Prostate gland (tissue), 2 donors: ENCODE measurements around the gene CAPS2.

ENCODE experiments used
- POLR2A ChIP-seq: fragments of 450-650 bp; IDR thresholded peaks from one replicate; pipeline ENCODE4 v1.6.1; 2016; ENCODE audit warnings: antibody characterized with exemption, mild to moderate bottlenecking
- TF ChIP-seq, protein P1 (sequence below), 4 experiments: fragments of 200-600 bp in 2 of 4; fragments of 450-650 bp in 2 of 4; sonication (generic) in 2 of 4; IDR thresholded peaks; 1 replicate in 3 of 4; 2 replicates in 1 of 4; pipeline ENCODE4 v1.5.1; 2016 to 2019; ENCODE audit warnings: antibody characterized with exemption in 4 of 4, mild to moderate bottlenecking in 2 of 4, moderate library complexity in 2 of 4

DNA sequence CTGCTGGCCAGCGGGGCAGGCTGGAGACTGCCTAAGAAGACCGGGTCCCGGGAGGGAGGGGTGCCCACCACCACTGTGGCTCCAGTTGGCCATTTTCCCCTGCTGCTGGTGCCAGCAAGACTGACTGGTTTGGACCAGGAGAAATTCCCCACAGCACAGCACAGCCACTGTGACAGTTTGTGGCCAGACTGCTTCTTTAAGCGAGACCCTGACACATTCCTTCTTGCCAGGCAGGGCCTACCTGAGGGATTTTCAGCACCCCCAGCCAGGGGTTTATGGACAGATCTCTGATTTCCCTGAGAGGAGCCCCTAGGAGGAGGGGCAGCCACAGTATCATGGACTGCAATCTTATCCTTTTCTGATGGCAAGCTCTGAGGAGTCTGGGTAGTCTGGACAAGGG lies 19.8 kb upstream of the CAPS2 start:
- TF ChIP-seq, protein P1, sequence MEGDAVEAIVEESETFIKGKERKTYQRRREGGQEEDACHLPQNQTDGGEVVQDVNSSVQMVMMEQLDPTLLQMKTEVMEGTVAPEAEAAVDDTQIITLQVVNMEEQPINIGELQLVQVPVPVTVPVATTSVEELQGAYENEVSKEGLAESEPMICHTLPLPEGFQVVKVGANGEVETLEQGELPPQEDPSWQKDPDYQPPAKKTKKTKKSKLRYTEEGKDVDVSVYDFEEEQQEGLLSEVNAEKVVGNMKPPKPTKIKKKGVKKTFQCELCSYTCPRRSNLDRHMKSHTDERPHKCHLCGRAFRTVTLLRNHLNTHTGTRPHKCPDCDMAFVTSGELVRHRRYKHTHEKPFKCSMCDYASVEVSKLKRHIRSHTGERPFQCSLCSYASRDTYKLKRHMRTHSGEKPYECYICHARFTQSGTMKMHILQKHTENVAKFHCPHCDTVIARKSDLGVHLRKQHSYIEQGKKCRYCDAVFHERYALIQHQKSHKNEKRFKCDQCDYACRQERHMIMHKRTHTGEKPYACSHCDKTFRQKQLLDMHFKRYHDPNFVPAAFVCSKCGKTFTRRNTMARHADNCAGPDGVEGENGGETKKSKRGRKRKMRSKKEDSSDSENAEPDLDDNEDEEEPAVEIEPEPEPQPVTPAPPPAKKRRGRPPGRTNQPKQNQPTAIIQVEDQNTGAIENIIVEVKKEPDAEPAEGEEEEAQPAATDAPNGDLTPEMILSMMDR (IDR thresholded peaks at IDR 0.05) = no peak
- TF ChIP-seq POLR2A = no peak
